Heart right ventricle (tissue), 16 donors: Measurements from ENCODE around the gene VPS37D. TPM values are rescaled to one million over a fixed set of nuclear protein-coding genes. Genes with fewer than 3 reads are reported as not detected.

Experiments used
- ATAC-seq, 8 donors: fragments of 200-7000 bp; cut with Tn5 transposase; one replicate each; pipeline ENCODE4 v1.9.1; 2020; ENCODE audit warnings: mild to moderate bottlenecking in 8 of 8, moderate library complexity in 8 of 8, moderate number of reproducible peaks in 1 of 8
- DNase-seq, 2 donors: peaks; one replicate each; pipeline ENCODE4 v3.0.0-alpha.2; 2020
- H3K27ac ChIP-seq, 10 donors: fragments of 200-600 bp; sonication (generic) in 2 of 10; one replicate each; pipeline versions ENCODE4 v1.5.0 to v1.8.0; 2020 to 2022; ENCODE audit warnings: mild to moderate bottlenecking in 3 of 10
- H3K27me3 ChIP-seq, 7 donors: fragments of 200-600 bp; one replicate each; pipeline ENCODE4 v1.8.0; 2021 to 2022; ENCODE audit warnings: mild to moderate bottlenecking in 2 of 7
- H3K36me3 ChIP-seq, 9 donors: fragments of 200-600 bp; sonication (generic) in 1 of 9; one replicate each; pipeline versions ENCODE4 v1.5.0 to v1.8.0; 2020 to 2022; ENCODE audit warnings: mild to moderate bottlenecking in 2 of 9
- H3K4me1 ChIP-seq, 9 donors: fragments of 200-600 bp; sonication (generic) in 1 of 9; one replicate each; pipeline versions ENCODE4 v1.5.0 to v1.8.0; 2020 to 2022; ENCODE audit warnings: mild to moderate bottlenecking in 4 of 9
- H3K4me3 ChIP-seq, 10 donors: fragments of 200-600 bp; sonication (generic) in 2 of 10; one replicate each; pipeline versions ENCODE4 v1.5.0 to v1.8.0; 2020 to 2022; ENCODE audit warnings: mild to moderate bottlenecking in 7 of 10, moderate library complexity in 2 of 10
- H3K9me3 ChIP-seq, 11 donors: fragments of 200-600 bp in 10 of 11; sonication (generic) in 2 of 11; one replicate each; pipeline versions ENCODE4 v1.5.0 to v1.8.0; 2013 to 2022; ENCODE audit warnings: mild to moderate bottlenecking in 2 of 11, control low read depth in 1 of 11, moderate library complexity in 1 of 11
- CTCF ChIP-seq, 9 donors: fragments of 200-600 bp; sonication (generic) in 2 of 9; IDR thresholded peaks; one replicate each; pipeline versions ENCODE4 v1.5.0 to v1.8.0; 2021 to 2022; ENCODE audit warnings: antibody characterized with exemption in 9 of 9, mild to moderate bottlenecking in 5 of 9, moderate library complexity in 1 of 9
- WGBS, 2 donors: extraction: QIAGEN DNeasy Blood & Tissue Kit; methylation state at CpG; one replicate each; pipeline ENCODE4 v1.1.7; 2013; ENCODE audit warnings: inconsistent platforms in 1 of 2; 5-methylcytosine and 5-hydroxymethylcytosine counted together
- intact Hi-C, 10 donors: fragments of 100-400 bp; cut with DNase I; formaldehyde crosslinking; loops; one replicate each; pipeline versions ENCODE4 v1.11.1 to v1.14.2; 2022
- polyA plus RNA-seq, 2 donors: library from polyadenylated mRNA; stranded (reverse); fragments of 200-250 nt; gene quantifications; one replicate each; pipeline ENCODE4 v1.2.3, GENCODE V29; 2013
- total RNA-seq, 10 donors: library from RNA; stranded (reverse); fragmentation: NEBNext Ultra II Directional in 3 of 10; extraction: Animal tissue kit (Norgen Biotek cat#: 25700) in 3 of 10; gene quantifications; one replicate each; pipeline versions ENCODE4 v1.2.1 to v1.2.4, GENCODE V29; 2021 to 2023
- donor health status: Arrhythmogenic right ventricular cardiomyopathy.
- donor health status: ischemic (EF 13 %, LVEDD 7.1; RV severe dilation, severe dysfunction).
- donor health status: healthy with polysubstance abuse.
- donor health status: DM: no; HTN: yes; CAD: no.
- donor health status: DM: no; HTN: no; CAD: no.
- donor health status: ischemic (EF 25% LVEDD 6.9; RV normal size, moderate dysfunction).
- donor health status: ischemic (EF 25% LVEDD 5.7; RV mildly dilated, moderate dysfunction).
- donor health status: healthy.
- donor health status: DM: yes; HTN: yes; CAD: no.
- donor health status: Ischemic cardiomyopathy.
- donor health status: ischemic (EF 35%, LVEDD 5.7; RV mildly dilated, moderate dysfunction).
- donor health status: nonischemic (EF 11% LVEDD 7.7; RV severe dilation, severe dysfunction).
- donor health status: DM: yes; HTN: yes; CAD: no.
- donor health status: PGD.
- donor health status: ischemic (EF 29% LVEDD 5.4; RV normal size, mild dysfunction).
- donor health status: nonischemic (EF 23%, LVEDD 6.1; RV moderate dilation, normal function).

Gene VPS37D
- total and polyA plus RNA-seq, 12 donors: 1.1 to 3.6 (median 2.1) TPM

- H3K27me3 ChIP-seq: no peaks in the 10 kb centered on the region
- 52 to 63% methylated on average over 6 of the region's 6 CpGs for WGBS, 2 donors
- DNase-seq: peak in 1 of 2 donors; percentile 29
- ATAC-seq: peak in 1 of 8 donors; percentile 9
- H3K36me3 ChIP-seq: peaks cover 0 to 21% (median 5%) of the 10 kb centered on the region in 9 donors
- no peaks in the 10 kb centered on the region for H3K9me3 ChIP-seq
- peaks cover 10 to 46% (median 28%) of the 10 kb centered on the region in 9 donors for H3K4me1 ChIP-seq
- intact Hi-C loops: no loop called here
- peak overlapping the region in 4 of 10 donors; percentile 4 to 26 (median 12) for H3K27ac ChIP-seq
- H3K4me3 ChIP-seq: no peak overlapping the region
- no peak for TF ChIP-seq CTCF (IDR thresholded peaks at IDR 0.05)
Observed at GRCh38 chr7:73678862-73679261, 11.2 kb downstream of the VPS37D start.

- TF ChIP-seq CTCF (IDR thresholded peaks at IDR 0.05): no peak
- Histone ChIP-seq H3K27me3 (no peaks in the 10 kb centered on the region), H3K9me3 (no peaks in the 10 kb centered on the region), H3K27ac (peak overlapping the region in 2 of 10 donors; percentile 4 to 26), H3K4me1 (peaks cover 10 to 53% (median 33%) of the 10 kb centered on the region in 9 donors), H3K4me3 (no peak overlapping the region), H3K36me3 (peaks cover 0 to 21% (median 5%) of the 10 kb centered on the region in 9 donors)
- intact Hi-C loops: loop anchor here in 2 of 10 donors (10.0 kb wide), 2 partner anchors 55 to 105 kb away; partner anchors contain the start of genes ABHD11 (in 1 of the 2) and TBL2 (in 1 of the 2)
- WGBS, 2 donors: 92 to 93% methylated on average over 2 of the region's 2 CpGs
- DNase-seq (no peak), ATAC-seq (no peak)
Observed at GRCh38 chr7:73679709-73680108, 12.1 kb downstream of the VPS37D start.

- H3K27ac ChIP-seq: no peak overlapping the region
- H3K4me3 ChIP-seq: no peak overlapping the region
- intact Hi-C loops: loop anchor here in 2 of 10 donors (10.0 kb wide), 2 partner anchors 54 to 106 kb away; partner anchors contain the start of genes ABHD11 (in 1 of the 2) and TBL2 (in 1 of the 2)
- no peak for ATAC-seq
- peaks cover 10 to 55% (median 33%) of the 10 kb centered on the region in 9 donors for H3K4me1 ChIP-seq
- 78% methylated on average over 7 of the region's 7 CpGs for WGBS, 2 donors
- H3K27me3 ChIP-seq: no peaks in the 10 kb centered on the region
- TF ChIP-seq CTCF (IDR thresholded peaks at IDR 0.05): no peak
- DNase-seq: no peak
- peaks cover 0 to 21% (median 5%) of the 10 kb centered on the region in 9 donors for H3K36me3 ChIP-seq
- no peaks in the 10 kb centered on the region for H3K9me3 ChIP-seq
Observed at GRCh38 chr7:73680501-73680900, 12.9 kb downstream of the VPS37D start.

GRCh38 chr7:73681031-73681430 lies 13.4 kb downstream of the VPS37D start:
- peak in 1 of 8 donors; percentile 12 for ATAC-seq
- H3K4me1 ChIP-seq: peaks cover 10 to 55% (median 33%) of the 10 kb centered on the region in 9 donors

More at GRCh38 chr7:73681031-73681430, 13.4 kb downstream of the VPS37D start:
- intact Hi-C loops: loop anchor here in 2 of 10 donors (10.0 kb wide), 2 partner anchors 54 to 106 kb away; partner anchors contain the start of genes ABHD11 (in 1 of the 2) and TBL2 (in 1 of the 2)
- Histone ChIP-seq H3K9me3 (no peaks in the 10 kb centered on the region), H3K4me3 (peak overlapping the region in 5 of 10 donors; percentile 85 to 99 (median 96)), H3K27me3 (no peaks in the 10 kb centered on the region), H3K36me3 (peaks cover 0 to 21% (median 5%) of the 10 kb centered on the region in 9 donors), H3K27ac (peak overlapping the region in 1 of 10 donors; percentile 44)
- no peak for TF ChIP-seq CTCF (IDR thresholded peaks at IDR 0.05)
- 67 to 68% methylated on average over 8 of the region's 8 CpGs for WGBS, 2 donors
- DNase-seq: no peak
